ENCODE data around the gene HNRNPLL. TPM values are rescaled to one million over a fixed set of nuclear protein-coding genes. Genes with fewer than 3 reads are reported as not detected.

The HNRNPLL gene
- total RNA-seq, 2 experiments from 2014 or later: 44.9 to 46.5 TPM

GRCh38 chr2:38523728-38524437, 78.8 kb downstream of the HNRNPLL start:
- Mint-ChIP-seq H3K27ac (no peak overlapping the region), H3K27me3 (peaks cover 31% of the 10 kb centered on the region), H3K4me1 (ENCODE audit: low read depth) (peaks cover 8% of the 10 kb centered on the region), H3K4me3 (no peak overlapping the region), H3K9me3 (no peaks in the 10 kb centered on the region), H3K36me3 (ENCODE audit: low read depth) (no peaks in the 10 kb centered on the region)
- ATAC-seq (ENCODE audit: poor library complexity) (no peak), DNase-seq (no peak)
- TF ChIP-seq CTCF (IDR thresholded peaks at IDR 0.05): no peak
- Histone ChIP-seq H3K4me1 (ENCODE audit: insufficient read depth, low read length) (peaks cover 4% of the 10 kb centered on the region), H3K27me3 (ENCODE audit: control insufficient read depth in 1 of 2, insufficient read depth in 2 of 2, low read length in 2 of 2) (peaks cover 0 to 21% of the 10 kb centered on the region in 2 experiments), H3K4me3 (ENCODE audit: low read length) (no peak overlapping the region), H3K27ac (ENCODE audit: low read depth in 1 of 2, low read length in 2 of 2) (no peak overlapping the region), H3K36me3 (ENCODE audit: insufficient read depth, low read length) (no peaks in the 10 kb centered on the region), H3K9me3 (ENCODE audit: control insufficient read depth in 1 of 2, insufficient read depth in 1 of 2, low read length in 2 of 2) (no peaks in the 10 kb centered on the region)
- POLR2A ChIA-PET: no interaction called here
- intact Hi-C loops (cut with DNase I, micrococcal nuclease): no loop called here
- CTCF ChIA-PET: interaction anchor here (0.7 kb wide), 1 partner anchor 133 kb away, joined by 3 read pairs; no protein-coding TSS in a partner anchor

GRCh38 chr2:38522754-38523349, 79.9 kb downstream of the HNRNPLL start:
- no peaks in the 10 kb centered on the region for H3K4me1 Mint-ChIP-seq (ENCODE audit: low read depth)
- H3K27ac ChIP-seq (ENCODE audit: low read depth in 1 of 2, low read length in 2 of 2): no peak overlapping the region
- no peak for ATAC-seq (ENCODE audit: poor library complexity)

GRCh38 chr2:38521835-38522234, 80.9 kb downstream of the HNRNPLL start:
- no peaks in the 10 kb centered on the region for H3K36me3 Mint-ChIP-seq (ENCODE audit: low read depth)
- ATAC-seq (ENCODE audit: poor library complexity) (no peak), DNase-seq (no peak)
- no peaks in the 10 kb centered on the region for H3K4me1 Mint-ChIP-seq (ENCODE audit: low read depth)
- H3K27me3 ChIP-seq (ENCODE audit: control insufficient read depth in 1 of 2, insufficient read depth in 2 of 2, low read length in 2 of 2): peaks cover 0 to 6% of the 10 kb centered on the region in 2 experiments
- intact Hi-C loops (cut with DNase I, micrococcal nuclease): no loop called here
- H3K36me3 ChIP-seq (ENCODE audit: insufficient read depth, low read length): no peaks in the 10 kb centered on the region
- ChIA-PET POLR2A (no interaction called here), CTCF (interaction anchor here (0.6 kb wide), 1 partner anchor 446 kb away, joined by 3 read pairs; no protein-coding TSS in a partner anchor)
- H3K9me3 ChIP-seq (ENCODE audit: control insufficient read depth in 1 of 2, insufficient read depth in 1 of 2, low read length in 2 of 2): no peaks in the 10 kb centered on the region
- H3K9me3 Mint-ChIP-seq: no peaks in the 10 kb centered on the region
- no peak overlapping the region for H3K27ac Mint-ChIP-seq
- H3K27ac ChIP-seq (ENCODE audit: low read depth in 1 of 2, low read length in 2 of 2): no peak overlapping the region
- H3K4me3 ChIP-seq (ENCODE audit: low read length): no peak overlapping the region
- no peak for TF ChIP-seq CTCF (IDR thresholded peaks at IDR 0.05)
- no peak overlapping the region for H3K4me3 Mint-ChIP-seq
- peaks cover 16% of the 10 kb centered on the region for H3K27me3 Mint-ChIP-seq
- H3K4me1 ChIP-seq (ENCODE audit: insufficient read depth, low read length): no peaks in the 10 kb centered on the region

More at GRCh38 chr2:38522754-38523349, 79.9 kb downstream of the HNRNPLL start:
- TF ChIP-seq CTCF (IDR thresholded peaks at IDR 0.05): no peak
- H3K4me3 Mint-ChIP-seq: no peak overlapping the region
- ChIA-PET CTCF (no interaction called here), POLR2A (no interaction called here)
- H3K27ac Mint-ChIP-seq: no peak overlapping the region
- DNase-seq: no peak
- H3K9me3 Mint-ChIP-seq: no peaks in the 10 kb centered on the region
- Histone ChIP-seq H3K9me3 (ENCODE audit: control insufficient read depth in 1 of 2, insufficient read depth in 1 of 2, low read length in 2 of 2) (no peaks in the 10 kb centered on the region), H3K27me3 (ENCODE audit: control insufficient read depth in 1 of 2, insufficient read depth in 2 of 2, low read length in 2 of 2) (peaks cover 0 to 11% of the 10 kb centered on the region in 2 experiments), H3K4me3 (ENCODE audit: low read length) (no peak overlapping the region), H3K36me3 (ENCODE audit: insufficient read depth, low read length) (no peaks in the 10 kb centered on the region), H3K4me1 (ENCODE audit: insufficient read depth, low read length) (peaks cover under 1% of the 10 kb centered on the region)
- no peaks in the 10 kb centered on the region for H3K36me3 Mint-ChIP-seq (ENCODE audit: low read depth)
- intact Hi-C loops (cut with DNase I, micrococcal nuclease): no loop called here
- H3K27me3 Mint-ChIP-seq: peaks cover 20% of the 10 kb centered on the region
